Endothelial cell of umbilical vein (primary cell): Measurements from ENCODE around the gene TXNRD1. TPM values are rescaled to one million over a fixed set of nuclear protein-coding genes. Genes with fewer than 3 reads are reported as not detected.

ENCODE experiments used
- BruUV-seq: library from RNA; stranded (reverse); fragments of 400-500 nt; replicated peaks from 2 replicates; lab custom pipeline; 2021; lab: Mats Ljungman, UMichigan
- CTCF ChIA-PET: fragments of 300-600, 350-600 bp; sonication (Branson Sonifier 250); formaldehyde crosslinking; loops from one replicate; lab custom pipeline; 2021; ENCODE audit warnings: antibody characterized with exemption, inconsistent platforms; lab: Charles Lee
- POLR2A ChIA-PET: fragments of 300-600, 350-600 bp; sonication (Branson Sonifier 250); formaldehyde crosslinking; loops from one replicate; lab custom pipeline; 2021; ENCODE audit warnings: antibody characterized with exemption, inconsistent platforms; lab: Charles Lee
- DNase-seq: peaks from one replicate; pipeline ENCODE4 v3.0.0-alpha.2; 2011; ENCODE audit warnings: low read depth, low spot score
- FAIRE-seq: peaks from 2 replicates; lab custom pipeline; 2011; peaks lifted over from hg19 to GRCh38; lab: Jason Lieb, UNC
- H2AFZ ChIP-seq: 2 replicates; pipeline ENCODE4 v1.6.0; 2012; ENCODE audit warnings: low read depth, low read length, control low read depth, inconsistent platforms
- H3K27ac ChIP-seq: 2 replicates; pipeline ENCODE4 v1.5.1; 2011; ENCODE audit warnings: low read depth, mild to moderate bottlenecking, control low read depth, low read length, moderate library complexity; ENCODE audit not compliant: insufficient read depth
- H3K27me3 ChIP-seq, 2 experiments: 2 replicates each; pipeline versions ENCODE4 v1.6.0 to v1.6.1; 2011; ENCODE audit warnings: low read length in 2 of 2, mixed read lengths in 1 of 2; ENCODE audit not compliant: control insufficient read depth in 2 of 2, insufficient read depth in 2 of 2
- H3K36me3 ChIP-seq, 2 experiments: 2 replicates in 1 of 2; 3 replicates in 1 of 2; pipeline ENCODE4 v1.5.1; 2011; ENCODE audit warnings: low read length in 2 of 2, mild to moderate bottlenecking in 1 of 2, moderate library complexity in 1 of 2; ENCODE audit not compliant: control insufficient read depth in 2 of 2, insufficient read depth in 2 of 2; ENCODE audit errors: extremely low read depth in 1 of 2
- H3K4me1 ChIP-seq: 3 replicates; pipeline ENCODE4 v1.5.1; 2011; ENCODE audit warnings: mild to moderate bottlenecking, low read length; ENCODE audit not compliant: control insufficient read depth, insufficient read depth; ENCODE audit errors: extremely low read depth
- H3K4me2 ChIP-seq: 2 replicates; pipeline ENCODE4 v1.6.1; 2011; ENCODE audit warnings: low read length, control low read depth, mixed read lengths; ENCODE audit not compliant: insufficient read depth
- H3K4me3 ChIP-seq, 3 experiments: fragments of 200-600 bp in 1 of 3; sonication (generic), shearing (Covaris generic) in 1 of 3; replicated peaks in 1 of 3; 2 replicates each; pipeline ENCODE4 v1.5.1; 2011 to 2016; ENCODE audit warnings: control low read depth in 3 of 3, low read length in 3 of 3, mild to moderate bottlenecking in 2 of 3, inconsistent platforms in 1 of 3, low read depth in 1 of 3, moderate library complexity in 1 of 3; ENCODE audit not compliant: insufficient read depth in 1 of 3
- H3K79me2 ChIP-seq: 2 replicates; pipeline ENCODE4 v1.6.0; 2012; ENCODE audit warnings: low read length, inconsistent platforms; ENCODE audit not compliant: control insufficient read depth, insufficient read depth
- H3K9ac ChIP-seq: replicated peaks from 2 replicates; pipeline ENCODE3; 2011; ENCODE audit warnings: low read length, control low read depth; ENCODE audit not compliant: insufficient read depth; ENCODE audit errors: extremely low read depth
- H3K9me1 ChIP-seq: replicated peaks from 3 replicates; pipeline ENCODE4 v1.6.0; 2011; ENCODE audit warnings: mild to moderate bottlenecking, low read length; ENCODE audit not compliant: control insufficient read depth, insufficient read depth; ENCODE audit errors: extremely low read depth
- H3K9me3 ChIP-seq: replicated peaks from 2 replicates; pipeline ENCODE4 v1.5.1; 2012; ENCODE audit warnings: low read length, inconsistent platforms; ENCODE audit not compliant: control insufficient read depth, insufficient read depth
- H4K20me1 ChIP-seq: replicated peaks from 2 replicates; pipeline ENCODE3; 2011; ENCODE audit warnings: mild to moderate bottlenecking, low read length; ENCODE audit not compliant: control insufficient read depth, insufficient read depth; ENCODE audit errors: extremely low read depth
- CTCF ChIP-seq, 2 donors: IDR thresholded peaks; 1 replicate in 1 of 2; 2 replicates in 1 of 2; pipeline ENCODE4 v1.5.1; 2011; ENCODE audit warnings: low read length in 2 of 2, mild to moderate bottlenecking in 2 of 2, moderate library complexity in 2 of 2, control low read depth in 1 of 2, inconsistent platforms in 1 of 2, low read depth in 1 of 2; ENCODE audit not compliant: insufficient read depth in 1 of 2; ENCODE audit errors: extremely low read depth in 1 of 2
- dilution Hi-C: fragments of 300-500 bp; cut with MboI; formaldehyde crosslinking; loops from one replicate; pipeline ENCODE4 v1.15.0; 2019; ENCODE audit warnings: low sequenced_read_pairs; ENCODE audit not compliant: extremely low pct_ligation_motif_present
- intact Hi-C: fragments of 100-400 bp; cut with micrococcal nuclease; formaldehyde crosslinking; loops from one replicate; pipeline ENCODE4 v1.10.0; 2022
- polyA plus RNA-seq, 4 experiments: library from polyadenylated mRNA; depleted of rRNA in 3 of 4; stranded (reverse) in 3 of 4; unstranded in 1 of 4; fragments of >200 nt; gene quantifications; 2 replicates each; pipeline versions ENCODE4 v1.2.1 to v1.2.3, GENCODE V29; 2011 to 2012; ENCODE audit warnings: missing spikeins in 1 of 4
- total RNA-seq: library from RNA; stranded (reverse); gene quantifications from 2 replicates; pipeline ENCODE4 v1.2.3, GENCODE V29; 2021

The TXNRD1 gene
- total and polyA plus RNA-seq, 2 donors (not counting 3 experiments of a cell fraction or from before 2014, with no cell fraction given): 309 to 566 TPM

- H3K9me3 ChIP-seq: no peaks in the 10 kb centered on the region
- CTCF ChIA-PET: interaction anchor here (0.6 to 1.8 kb wide), 5 partner anchors 10 to 76 kb away, joined by 3 to 14 read pairs (median 6); partner anchors contain the start of gene TXNRD1
- H3K79me2 ChIP-seq: peaks cover 96% of the 10 kb centered on the region
- TF ChIP-seq CTCF (IDR thresholded peaks at IDR 0.05; ENCODE audit: extremely low read depth in 1 of 2, insufficient read depth in 1 of 2, low read depth in 1 of 2, low read length in 2 of 2): no peak
- H4K20me1 ChIP-seq: peaks cover 18% of the 10 kb centered on the region
- H3K36me3 ChIP-seq: peaks cover 10 to 25% of the 10 kb centered on the region in 2 experiments
- POLR2A ChIA-PET: interaction anchor here (0.6 to 15.5 kb wide), 6 partner anchors 10 to 154 kb away, joined by 3 to 222 read pairs (median 6); partner anchors contain the start of genes NFYB and TXNRD1
- no peak overlapping the region for H3K27ac ChIP-seq
- H3K4me2 ChIP-seq: peak overlapping the region; percentile 47
- H3K4me1 ChIP-seq: peaks cover 46% of the 10 kb centered on the region
- no peak overlapping the region for H2AFZ ChIP-seq
- no TSS peak for BruUV-seq
- H3K9ac ChIP-seq: no peak overlapping the region
- DNase-seq (no peak), FAIRE-seq (no peak)
- intact Hi-C loops (no loop called here), dilution Hi-C loops (no loop called here)
- H3K27me3 ChIP-seq: no peaks in the 10 kb centered on the region
- H3K9me1 ChIP-seq: no peaks in the 10 kb centered on the region
- H3K4me3 ChIP-seq: peak overlapping the region in 1 of 3 experiments; percentile 21
These were observed 76.4 kb downstream of the TXNRD1 start for GRCh38 chr12:104291867-104292524.
